ENCODE data around the gene SMAD4. TPM values are rescaled to one million over a fixed set of nuclear protein-coding genes. Genes with fewer than 3 reads are reported as not detected.
A peak's percentile ranks its signal among the peaks of the same experiment; 100 is the strongest.

The SMAD4 gene
- total RNA-seq, 1 experiment from 2014 or later, result 172 TPM

- no CpG with 5 or more reads among the region's 10 CpGs for WGBS (ENCODE audit: extremely low coverage, insufficient read length, low lambda C conversion rate)
- H2BK12ac ChIP-seq (ENCODE audit: insufficient read length, low read depth, low read length), result no peak overlapping the region
- H4K8ac ChIP-seq (replicated peaks; ENCODE audit: insufficient read length, low read depth, low read length), result no peak overlapping the region
- no peak overlapping the region; the same call in 1 of the 2 replicates for H3K14ac ChIP-seq (ENCODE audit: insufficient read depth, low read length)
- peaks cover 26% of the 10 kb centered on the region; the same call in 1 of the 2 replicates for H3K79me2 ChIP-seq (ENCODE audit: insufficient read depth, low read length)
- no peak overlapping the region for H2BK120ac ChIP-seq (ENCODE audit: low read depth, low read length, poor library complexity, severe bottlenecking)
- no peak overlapping the region for H3K18ac ChIP-seq (ENCODE audit: insufficient read length, low read depth, low read length)
- peak overlapping the region; percentile 74 for H3K4me2 ChIP-seq (ENCODE audit: insufficient read depth, insufficient read length, low read length)
- no peaks in the 10 kb centered on the region for H3K79me1 ChIP-seq (ENCODE audit: insufficient read depth, low read depth, low read length, poor library complexity, severe bottlenecking)
- no peak overlapping the region for H3K23ac ChIP-seq (ENCODE audit: insufficient read length, low read depth, low read length)
- H3K9ac ChIP-seq (ENCODE audit: extremely low read depth, insufficient read length, low read length), result peak overlapping the region; percentile 69
- no peak for DNase-seq
- H3K23me2 ChIP-seq (ENCODE audit: insufficient read length, low read depth, low read length, poor library complexity, severe bottlenecking), result peaks cover 7% of the 10 kb centered on the region
- Mint-ChIP-seq H3K4me3 (peak overlapping the region; percentile 81 to 89), H3K27ac (peak overlapping the region; percentile 97 to 99 (median 99)), H3K36me3 (ENCODE audit: insufficient read depth in 1 of 3, low read depth in 3 of 3) (peaks cover 6 to 24% (median 7%) of the 10 kb centered on the region in 3 experiments; a peak in 6 of 7 replicates), H3K4me1 (peaks cover 26 to 50% of the 10 kb centered on the region in 2 experiments), H3K27me3 (ENCODE audit: low read depth) (no peaks in the 10 kb centered on the region), H3K9me3 (no peaks in the 10 kb centered on the region)
- H2BK15ac ChIP-seq (ENCODE audit: low read depth, low read length), result no peak overlapping the region
- no peak overlapping the region for H4K5ac ChIP-seq (ENCODE audit: insufficient read length, low read depth, low read length)
- no peaks in the 10 kb centered on the region for H4K20me1 ChIP-seq (ENCODE audit: control insufficient read depth, insufficient read depth, insufficient read length)
- H2BK5ac ChIP-seq (ENCODE audit: insufficient read length, low read length), result no peak overlapping the region
- peaks cover 3% of the 10 kb centered on the region for H3K4me1 ChIP-seq (ENCODE audit: insufficient read depth, low read length)
- no peak overlapping the region for H3K56ac ChIP-seq (ENCODE audit: insufficient read length, low read depth, low read length)
- H2AK5ac ChIP-seq (ENCODE audit: insufficient read length, low read length), result no peak overlapping the region
- H3K27me3 ChIP-seq (ENCODE audit: insufficient read depth, low read length), result no peaks in the 10 kb centered on the region
- no peak overlapping the region for H2BK20ac ChIP-seq (ENCODE audit: low read depth, low read length, poor library complexity, severe bottlenecking)
- H3K9me3 ChIP-seq (ENCODE audit: control insufficient read depth, low read depth, low read length), result no peaks in the 10 kb centered on the region
- no peak overlapping the region for H3K27ac ChIP-seq (ENCODE audit: insufficient read length, low read depth, low read length)
- H3K4ac ChIP-seq (ENCODE audit: low read depth, low read length), result no peak overlapping the region
- no peak overlapping the region for H2AFZ ChIP-seq (ENCODE audit: low read length)
- H3T11ph ChIP-seq (ENCODE audit: low read length), result no peak overlapping the region
- no peak for TF ChIP-seq CTCF (conservative IDR thresholded peaks at IDR 0.05)
- no peak overlapping the region for H4K91ac ChIP-seq (ENCODE audit: insufficient read length, low read depth, low read length)
These were observed 677 bp upstream of the SMAD4 start for GRCh38 chr18:51029378-51029693.

Data from H9 (cell line).